Middle frontal gyrus (tissue), 1 donor: ENCODE results near the gene GLB1L2.

ENCODE experiments used
- DNase-seq: peaks from one replicate; pipeline ENCODE4 v3.0.0-alpha.2; 2015; ENCODE audit warnings: low spot score; ENCODE audit errors: extremely low spot score

Gene GLB1L2

DNA sequence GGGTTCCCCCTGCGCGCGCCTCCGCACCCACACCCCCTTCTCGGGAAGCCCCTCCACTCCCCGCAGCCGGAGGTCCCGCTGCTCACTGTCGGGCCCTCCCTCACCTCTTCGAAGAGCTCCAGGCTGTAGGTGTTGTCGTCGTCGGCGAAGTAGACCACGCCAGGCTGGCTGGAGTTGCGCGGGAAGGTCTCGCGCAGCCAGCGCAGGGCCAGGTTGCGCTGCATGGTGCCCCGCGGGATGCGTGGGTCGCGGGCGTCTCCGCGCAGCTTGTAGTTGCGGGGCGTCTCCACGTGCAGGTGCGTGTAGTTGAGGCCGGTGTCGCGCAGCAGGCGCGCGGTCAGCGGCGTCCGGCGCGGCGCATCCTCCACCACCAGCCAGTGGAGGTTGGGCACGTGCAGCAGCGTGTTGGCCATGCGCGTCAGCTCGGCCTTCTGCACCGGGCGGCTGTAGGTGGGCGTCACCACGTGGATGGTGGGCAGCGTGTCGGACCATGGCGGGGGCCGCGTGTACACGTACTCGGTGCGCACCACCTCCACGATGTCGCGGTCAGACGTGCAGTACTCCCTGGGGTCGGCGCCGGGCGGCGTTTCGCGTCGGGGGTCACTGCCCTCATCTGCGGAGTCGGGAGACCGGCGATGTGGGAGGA is 51.9 kb downstream of the GLB1L2 start:
- no peak for DNase-seq

DNA sequence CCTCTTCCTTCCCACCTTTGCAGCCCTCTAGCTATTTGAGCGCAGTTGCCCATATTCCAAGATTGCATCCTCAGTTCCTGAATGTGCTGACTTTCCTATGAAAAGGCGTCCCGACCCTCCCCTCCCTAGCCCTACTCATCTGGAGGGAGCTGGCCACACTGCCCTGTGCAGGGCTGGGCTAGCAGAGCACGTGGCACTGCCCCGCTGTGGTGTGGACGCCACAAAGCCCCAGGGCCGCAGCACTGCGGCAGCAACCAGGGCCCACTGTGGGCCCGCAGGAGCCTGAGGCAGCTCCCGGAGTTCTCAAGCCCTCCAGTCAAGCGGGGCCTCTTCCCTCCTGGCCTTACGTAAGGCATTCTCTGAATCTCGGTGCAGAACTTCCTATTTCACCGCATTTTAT is 52.6 kb downstream of the GLB1L2 start:
- DNase-seq = no peak

DNA sequence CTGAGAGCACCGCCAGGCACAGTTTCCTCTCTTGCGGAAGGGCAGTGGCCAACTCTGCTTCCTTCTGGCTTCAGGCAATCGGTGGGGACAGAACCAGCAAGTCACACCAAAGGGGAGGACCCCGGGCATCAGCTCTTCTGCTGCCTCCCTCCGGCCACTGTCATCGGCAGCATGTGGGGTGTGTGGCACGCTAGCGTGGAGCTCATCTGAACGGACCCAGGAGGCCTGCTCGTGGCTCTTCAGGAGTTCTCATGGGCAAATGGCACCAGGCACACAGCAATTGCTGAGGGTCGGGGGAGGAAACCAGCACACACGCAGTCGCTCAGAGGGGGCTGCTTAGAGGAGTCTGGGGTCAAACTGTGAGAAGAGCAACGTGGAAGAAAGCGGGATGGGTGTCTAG is 53.4 kb downstream of the GLB1L2 start:
- DNase-seq = no peak

DNA sequence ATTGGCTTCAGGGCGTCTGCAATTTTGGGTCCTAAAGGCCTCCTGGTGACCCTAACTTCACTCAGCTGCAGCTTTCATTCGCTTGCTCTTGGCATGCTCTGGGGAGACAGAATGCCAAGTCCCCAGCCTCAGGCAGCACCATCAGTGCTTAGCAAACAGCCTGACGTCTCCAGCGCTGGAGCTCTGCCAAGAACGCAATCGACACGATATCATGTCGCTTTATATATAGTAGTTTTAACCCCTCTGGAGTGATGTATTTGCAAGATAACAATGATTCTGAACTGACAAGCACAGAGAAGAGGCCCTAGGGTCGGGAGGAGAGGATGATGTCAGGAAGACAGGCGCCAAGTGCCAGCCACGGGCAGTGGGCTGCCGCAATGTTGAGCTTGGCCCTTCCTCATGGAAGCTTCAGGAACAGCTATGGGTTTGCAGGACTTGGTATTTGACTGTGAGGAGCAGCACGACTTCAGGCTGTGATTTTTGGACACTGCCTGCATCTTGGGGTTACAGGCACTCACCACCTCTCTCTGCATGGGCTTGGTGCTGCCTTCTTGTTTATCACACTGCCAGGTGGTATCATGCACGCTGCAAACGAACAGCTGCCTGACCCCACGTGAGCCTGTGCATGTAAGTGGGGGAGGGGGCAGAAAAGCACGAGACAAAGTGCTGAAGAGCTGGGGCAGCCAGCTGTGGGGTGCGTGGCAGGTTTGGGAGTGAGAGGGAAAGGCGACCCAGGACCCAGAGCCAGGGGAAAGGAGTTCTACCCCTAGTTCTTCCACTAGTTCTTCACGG is 54.2 kb downstream of the GLB1L2 start:
- no peak for DNase-seq

DNA sequence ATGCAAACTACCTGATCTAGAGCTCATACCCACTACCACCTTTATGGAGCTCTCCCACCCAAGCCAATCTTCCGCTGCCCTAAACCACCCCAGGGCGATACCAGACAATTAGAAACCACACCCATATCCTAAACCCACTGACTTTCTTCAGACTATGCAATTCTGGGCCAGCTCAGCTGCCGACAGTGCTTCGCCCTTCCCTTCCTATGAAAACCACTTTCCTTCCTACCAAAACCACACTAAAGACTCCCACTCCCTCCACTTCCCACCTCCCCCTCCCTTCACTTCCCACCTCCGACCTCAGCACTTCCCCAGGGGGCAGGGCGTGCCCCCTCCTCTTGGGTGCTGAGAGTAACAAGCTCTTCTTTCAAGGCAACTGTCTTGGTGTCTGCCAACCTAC is 55.2 kb downstream of the GLB1L2 start:
- DNase-seq = no peak

DNA sequence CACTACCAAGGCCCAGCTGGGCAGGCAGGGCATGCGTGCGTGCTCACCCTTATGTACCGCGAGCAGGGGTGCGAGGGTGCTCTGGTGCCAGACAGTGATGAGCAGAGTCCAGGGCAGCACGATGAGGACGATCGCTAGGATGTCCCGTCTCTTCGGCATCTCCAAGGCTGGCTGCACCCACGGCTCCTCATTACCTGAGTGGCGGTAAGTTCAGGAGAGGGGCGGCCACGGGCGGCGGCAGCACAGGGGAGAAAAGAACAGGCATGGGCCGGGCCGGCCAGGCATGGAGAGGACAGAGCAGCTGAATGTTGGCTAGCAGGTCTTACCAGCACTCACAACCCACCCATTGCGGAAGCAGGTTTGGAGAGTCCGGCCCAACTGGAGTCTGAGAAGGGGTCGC is 55.7 kb downstream of the GLB1L2 start:
- no peak for DNase-seq

DNA sequence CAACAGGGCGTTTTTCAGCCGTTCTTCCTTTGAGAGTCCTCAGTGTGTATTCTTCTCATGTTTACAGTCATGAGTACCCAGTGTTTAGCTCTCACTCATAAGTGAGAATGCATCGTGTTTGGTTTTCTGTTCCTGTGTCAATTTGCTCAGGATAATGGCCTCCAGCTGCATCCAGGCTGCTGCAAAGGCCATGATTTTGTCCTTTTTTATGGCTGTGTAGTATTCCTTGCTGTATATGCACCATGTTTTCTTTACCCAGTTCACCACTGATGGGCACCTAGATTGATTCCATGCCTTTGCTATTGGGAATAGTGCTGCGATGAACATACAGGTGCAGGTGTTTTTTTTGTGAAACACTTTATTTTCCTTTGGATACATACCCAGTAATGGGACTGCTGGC is 56.8 kb downstream of the GLB1L2 start:
- no peak for DNase-seq

DNA sequence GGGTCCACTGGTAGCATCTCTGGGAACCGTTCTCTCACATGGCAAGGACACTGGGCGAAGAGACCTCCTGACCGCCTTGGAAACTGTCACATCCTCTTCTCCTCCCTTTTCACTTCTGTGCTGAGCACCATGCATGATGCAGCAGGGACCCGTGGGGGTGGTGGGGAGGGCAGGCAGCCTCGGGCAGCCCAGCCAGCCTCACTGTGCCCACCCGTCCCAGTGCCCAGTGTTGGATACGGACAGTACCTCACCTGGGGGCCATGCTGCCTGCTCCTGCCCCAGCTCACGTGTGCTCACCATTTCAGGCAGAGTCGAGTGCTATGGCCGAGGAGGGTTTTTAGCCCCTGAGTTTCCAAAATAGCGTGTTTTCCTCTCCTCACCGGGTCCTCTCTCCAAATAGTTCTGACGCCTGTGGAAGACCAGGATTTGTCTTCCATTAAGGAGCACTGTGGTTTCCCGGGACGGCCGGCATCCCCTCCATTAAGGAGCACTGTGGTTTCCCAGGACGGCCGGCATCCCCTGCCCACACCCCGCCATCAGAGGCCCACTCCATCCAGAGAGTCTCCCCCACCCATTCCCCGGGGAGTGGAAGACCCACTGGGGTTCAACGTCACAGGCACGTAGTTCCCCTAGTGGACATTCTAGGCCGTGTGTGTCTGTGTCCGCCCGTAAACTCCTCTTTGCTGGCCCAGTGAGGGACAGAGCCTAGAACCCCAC is 57.8 kb downstream of the GLB1L2 start:
- no peak for DNase-seq

DNA sequence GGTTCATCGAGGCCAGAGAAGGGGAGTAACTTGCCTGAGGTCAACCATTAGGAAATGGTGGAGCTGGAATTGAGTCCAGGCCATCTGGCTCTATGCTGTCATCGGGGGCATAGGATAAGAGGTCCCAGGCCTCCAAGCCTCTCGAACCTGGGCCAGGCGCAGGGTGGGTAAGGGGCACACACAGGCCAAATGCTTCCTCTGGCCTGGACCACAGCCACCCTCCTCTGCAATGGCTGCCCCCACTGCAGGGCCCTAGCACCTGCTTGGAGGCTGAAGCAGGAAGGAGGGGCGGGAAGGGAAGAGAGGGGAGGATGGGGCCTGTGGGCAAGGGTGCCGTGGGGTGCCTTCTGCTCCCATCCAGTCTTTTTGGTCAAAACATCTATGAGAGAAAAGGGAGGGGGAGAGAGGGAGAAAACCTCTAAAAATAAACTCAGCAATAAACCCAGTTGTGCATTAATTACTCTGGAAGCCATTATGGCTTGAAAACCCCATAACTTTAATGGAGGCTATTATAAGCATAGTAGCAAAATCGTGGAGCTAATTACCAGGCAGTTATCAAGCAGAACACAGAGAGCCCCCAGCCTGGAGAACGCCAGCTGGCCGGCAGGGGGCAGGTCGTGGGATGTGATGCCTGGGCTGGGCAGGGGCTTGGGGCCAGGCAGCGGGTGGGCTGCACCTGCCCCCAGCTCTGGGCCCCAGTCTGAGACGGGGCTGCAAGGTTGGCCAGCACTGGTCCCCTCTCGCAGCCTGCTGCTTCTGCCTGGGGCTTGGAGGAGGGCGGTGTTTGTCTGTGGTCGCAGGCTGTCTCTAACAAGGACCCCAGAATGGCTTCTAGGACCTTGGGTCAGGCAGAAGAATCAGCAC is 59.1 kb downstream of the GLB1L2 start:
- no peak for DNase-seq

DNA sequence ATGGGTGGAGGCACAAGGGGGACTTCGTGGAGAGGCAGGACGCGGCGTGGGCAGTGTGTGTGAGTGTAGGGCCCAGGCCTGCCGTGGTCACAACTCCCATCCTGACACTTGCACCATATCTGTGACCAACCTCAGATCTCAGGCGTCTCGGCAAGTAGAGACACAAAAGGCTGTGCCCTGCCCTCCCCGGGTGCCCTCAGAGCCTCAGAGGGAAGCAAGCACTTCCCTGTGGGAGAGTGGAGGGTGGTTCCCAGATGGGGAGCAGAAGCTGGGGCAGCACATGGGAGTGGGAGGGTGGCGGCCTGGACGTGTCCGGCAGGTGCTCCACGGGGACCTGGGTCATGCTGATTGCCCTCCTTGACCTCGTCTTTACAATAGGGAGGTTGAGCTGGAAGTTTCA is 59.9 kb downstream of the GLB1L2 start:
- no peak for DNase-seq

DNA sequence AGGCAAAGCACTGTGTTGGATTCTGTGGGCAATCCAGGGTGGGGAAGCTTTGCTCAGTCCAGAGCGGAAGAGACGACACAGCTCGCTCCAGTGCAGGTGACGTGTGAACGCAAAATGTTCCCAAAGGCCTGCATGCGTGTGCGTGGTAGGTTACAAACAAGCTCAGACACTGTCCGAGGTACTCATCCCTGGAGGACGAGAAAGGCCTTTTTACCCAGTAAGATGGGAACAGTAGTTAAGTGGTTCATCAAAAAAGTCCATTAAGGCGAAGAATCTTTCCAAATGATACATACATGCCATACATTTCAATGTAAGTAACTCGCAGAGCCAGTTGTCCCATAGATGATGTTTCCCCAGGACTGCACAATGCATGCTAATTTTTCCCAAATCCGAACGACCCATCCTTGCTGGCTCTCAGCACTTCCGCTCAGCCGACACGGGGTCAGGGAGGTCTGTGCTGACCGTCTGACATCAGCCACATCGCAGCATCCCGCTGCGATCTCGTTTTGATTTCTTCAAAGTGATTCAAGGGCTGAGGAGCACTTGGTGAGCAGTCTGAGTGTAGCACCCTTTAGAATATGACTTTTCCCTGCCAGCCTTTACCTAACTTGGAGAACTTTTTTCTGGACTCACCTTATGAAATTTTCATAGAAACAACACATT is 61.3 kb downstream of the GLB1L2 start:
- DNase-seq = no peak

DNA sequence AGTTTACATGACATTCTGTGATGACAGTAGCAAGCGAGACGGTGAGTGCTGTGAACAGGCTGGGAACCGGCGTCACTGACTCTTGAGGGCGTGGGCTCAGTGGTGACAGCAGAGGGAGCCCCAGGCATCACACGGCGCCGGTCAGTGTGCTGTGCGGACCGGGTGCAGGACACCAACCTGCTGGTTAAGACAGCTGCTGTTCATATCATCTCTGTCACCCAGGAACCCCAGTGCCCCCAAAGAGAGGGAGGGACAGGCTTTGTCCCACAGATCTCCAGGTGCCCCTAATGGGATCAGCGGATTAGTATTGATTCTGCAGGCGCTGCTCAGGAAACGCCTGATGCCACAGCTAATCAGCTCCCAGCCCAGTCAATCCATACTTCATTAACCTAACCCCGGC is 61.9 kb downstream of the GLB1L2 start:
- no peak for DNase-seq

DNA sequence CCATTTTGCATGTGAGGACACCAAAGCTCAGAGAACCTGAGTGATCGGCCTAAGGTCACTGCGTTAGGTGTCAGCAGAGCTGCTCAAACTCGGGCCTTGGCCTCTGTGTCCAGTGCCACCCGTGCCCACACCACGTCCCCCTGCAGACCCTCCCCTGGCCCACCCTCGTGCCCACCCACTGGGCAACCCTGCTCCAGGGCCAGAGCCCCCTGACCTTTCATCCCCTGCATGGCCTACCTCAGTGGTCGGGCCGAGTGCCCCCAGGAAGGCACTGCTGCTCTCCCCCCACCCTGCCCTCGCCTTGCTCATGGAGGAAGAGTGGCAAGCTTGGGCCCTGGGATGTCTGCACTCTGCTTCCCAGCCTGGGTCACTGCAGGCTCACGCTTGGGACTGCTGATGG is 62.5 kb downstream of the GLB1L2 start:
- DNase-seq = no peak

DNA sequence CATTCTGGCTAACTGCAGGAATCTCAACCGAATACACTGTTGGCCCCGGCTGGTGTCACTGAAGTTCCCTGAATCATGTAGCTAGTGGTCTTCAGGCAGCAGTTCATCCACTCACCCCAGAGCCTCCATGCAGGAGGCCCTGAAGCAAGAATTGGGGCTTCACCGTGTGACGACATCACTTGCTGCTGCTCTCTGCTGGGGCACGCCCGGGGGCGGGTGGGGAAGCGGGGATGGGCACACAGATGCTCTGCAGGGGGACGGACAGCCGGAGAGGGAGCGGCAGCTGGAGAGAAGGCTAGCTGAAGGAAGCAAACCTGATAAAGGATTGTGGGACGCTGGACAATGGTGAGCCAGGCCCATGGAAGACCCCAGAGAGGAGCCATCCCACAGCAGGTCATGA is 63.2 kb downstream of the GLB1L2 start:
- DNase-seq = no peak

DNA sequence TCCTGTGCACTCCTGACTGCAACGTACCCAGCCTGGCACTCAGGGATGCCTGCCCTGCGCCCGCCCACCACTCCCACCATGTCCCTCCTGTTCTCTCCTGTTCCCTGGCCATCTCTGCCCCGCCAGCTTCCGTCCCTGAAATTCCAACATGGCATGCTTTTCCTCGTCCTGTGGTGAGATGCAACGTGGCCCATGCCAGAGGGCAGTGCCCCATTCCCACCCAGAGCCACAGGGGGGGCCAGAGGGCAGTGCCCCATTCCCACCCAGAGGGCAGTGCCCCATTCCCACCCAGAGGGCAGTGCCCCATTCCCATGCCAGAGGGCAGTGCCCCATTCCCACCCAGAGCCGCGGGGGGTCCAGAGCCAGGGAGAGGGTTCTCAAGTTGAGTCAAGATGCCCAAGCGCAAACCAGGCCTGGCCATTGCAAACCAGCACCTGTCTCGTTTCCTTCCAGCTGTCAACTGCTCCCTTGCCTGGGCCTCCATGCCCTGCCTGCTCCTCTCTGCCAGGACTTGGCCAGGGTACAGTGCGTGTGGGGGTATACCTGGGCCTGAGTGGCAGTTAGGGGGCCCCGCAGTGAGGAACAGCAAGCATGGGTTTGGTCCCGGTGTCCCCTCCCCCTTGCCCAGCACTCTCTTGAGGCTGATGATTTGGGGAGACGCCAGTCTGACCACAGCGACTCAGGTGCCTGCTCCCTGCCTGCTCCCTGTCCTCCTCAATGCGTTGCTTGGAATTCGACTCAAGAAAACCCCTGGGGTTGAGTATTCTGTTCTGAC is 65.7 kb downstream of the GLB1L2 start:
- no peak for DNase-seq

DNA sequence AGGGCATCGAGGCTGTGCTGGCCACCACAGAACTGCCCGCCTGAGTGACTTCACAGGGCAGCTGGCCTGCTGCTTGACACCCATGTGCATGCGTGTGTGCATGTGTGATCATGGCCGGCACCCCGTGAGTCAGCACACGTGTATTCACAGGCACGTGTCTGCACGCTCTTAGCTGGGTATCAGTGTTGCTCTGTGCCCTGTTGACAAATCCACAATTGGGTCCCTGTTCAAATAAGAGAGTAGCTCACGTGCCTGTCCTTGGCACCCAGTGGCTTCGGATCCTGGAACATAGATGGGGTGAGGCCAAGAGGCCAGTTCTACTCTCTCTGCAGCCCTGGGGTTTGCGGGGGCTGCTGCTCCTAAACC is 66.3 kb downstream of the GLB1L2 start:
- DNase-seq = no peak

DNA sequence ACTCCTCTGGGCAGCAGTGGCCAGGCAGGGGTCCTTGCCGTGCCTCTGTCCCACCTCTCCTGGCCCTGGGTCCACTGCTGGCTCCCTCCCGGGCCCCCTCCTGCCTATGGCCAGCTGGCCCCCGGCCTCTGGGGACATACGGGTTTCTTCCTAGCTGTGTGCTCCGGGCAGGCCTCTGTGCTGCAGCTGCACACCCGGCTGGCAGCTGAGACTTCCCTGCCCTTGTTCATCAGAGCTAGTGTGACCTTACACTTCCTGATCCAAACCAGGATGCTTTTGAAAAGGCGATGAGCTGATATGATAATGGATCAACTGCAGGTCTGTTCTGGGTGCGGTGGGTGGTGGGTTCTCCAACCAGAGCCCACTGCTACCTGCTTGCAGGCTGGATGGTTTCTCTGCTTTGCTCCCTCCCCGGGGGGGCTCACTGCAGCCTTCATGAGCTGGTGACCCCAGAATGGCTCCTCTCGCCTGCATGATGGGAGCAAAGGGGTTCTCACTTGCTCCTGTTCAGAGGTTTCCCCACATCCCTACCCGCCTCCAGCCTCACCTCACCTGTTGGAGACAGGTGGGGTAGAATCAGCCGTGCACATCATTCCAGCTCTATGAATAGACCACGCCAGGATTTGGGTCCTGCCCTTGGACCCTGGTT is 67.0 kb downstream of the GLB1L2 start:
- DNase-seq = no peak

DNA sequence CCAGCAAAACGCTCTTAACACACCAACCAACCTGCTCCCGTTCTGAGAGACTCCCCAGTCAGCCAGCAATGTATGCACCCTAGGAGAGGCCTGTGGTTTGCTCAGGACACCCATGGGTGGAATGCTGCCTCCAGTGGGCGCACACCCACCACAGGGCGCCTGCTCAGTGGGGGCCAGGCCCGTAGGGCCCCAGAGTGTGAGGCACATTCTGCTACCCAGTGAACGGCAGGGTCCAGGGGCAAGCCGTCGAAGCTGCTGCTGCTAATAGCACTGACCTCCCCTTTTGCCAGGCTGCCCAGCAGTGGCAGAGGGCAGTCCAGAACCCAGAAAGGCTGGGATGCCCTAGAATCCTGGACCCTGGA is 67.5 kb downstream of the GLB1L2 start:
- DNase-seq = no peak

DNA sequence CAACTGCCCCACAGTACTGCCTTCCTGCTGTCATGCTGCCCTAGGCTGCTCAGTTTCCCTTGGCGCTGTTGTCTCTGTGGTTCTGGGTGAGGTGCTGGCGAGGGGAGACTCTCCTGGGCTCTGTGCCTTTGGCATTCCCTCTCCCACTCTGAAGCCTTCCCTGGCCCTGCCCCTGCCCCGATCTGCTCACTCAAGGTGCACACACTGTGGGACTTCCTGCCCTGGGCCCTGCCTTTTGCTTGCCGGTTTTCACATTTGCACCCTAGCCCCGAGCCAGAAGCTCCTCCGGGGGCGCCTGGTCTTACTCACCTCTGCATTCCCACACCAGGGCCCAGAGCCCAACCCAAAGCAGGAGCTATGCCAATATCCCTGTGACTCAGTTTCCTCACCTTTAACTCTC is 68.2 kb downstream of the GLB1L2 start:
- no peak for DNase-seq
